ENCODE results near the gene PDLIM3. TPM values are rescaled to one million over a fixed set of nuclear protein-coding genes. Genes with fewer than 3 reads are reported as not detected.

Gene PDLIM3
- total and polyA plus RNA-seq, 2 of the 13 experiments (the other 11 are each of a cell fraction or from before 2014, with no cell fraction given) = 5.9 to 14.0 TPM

DNA sequence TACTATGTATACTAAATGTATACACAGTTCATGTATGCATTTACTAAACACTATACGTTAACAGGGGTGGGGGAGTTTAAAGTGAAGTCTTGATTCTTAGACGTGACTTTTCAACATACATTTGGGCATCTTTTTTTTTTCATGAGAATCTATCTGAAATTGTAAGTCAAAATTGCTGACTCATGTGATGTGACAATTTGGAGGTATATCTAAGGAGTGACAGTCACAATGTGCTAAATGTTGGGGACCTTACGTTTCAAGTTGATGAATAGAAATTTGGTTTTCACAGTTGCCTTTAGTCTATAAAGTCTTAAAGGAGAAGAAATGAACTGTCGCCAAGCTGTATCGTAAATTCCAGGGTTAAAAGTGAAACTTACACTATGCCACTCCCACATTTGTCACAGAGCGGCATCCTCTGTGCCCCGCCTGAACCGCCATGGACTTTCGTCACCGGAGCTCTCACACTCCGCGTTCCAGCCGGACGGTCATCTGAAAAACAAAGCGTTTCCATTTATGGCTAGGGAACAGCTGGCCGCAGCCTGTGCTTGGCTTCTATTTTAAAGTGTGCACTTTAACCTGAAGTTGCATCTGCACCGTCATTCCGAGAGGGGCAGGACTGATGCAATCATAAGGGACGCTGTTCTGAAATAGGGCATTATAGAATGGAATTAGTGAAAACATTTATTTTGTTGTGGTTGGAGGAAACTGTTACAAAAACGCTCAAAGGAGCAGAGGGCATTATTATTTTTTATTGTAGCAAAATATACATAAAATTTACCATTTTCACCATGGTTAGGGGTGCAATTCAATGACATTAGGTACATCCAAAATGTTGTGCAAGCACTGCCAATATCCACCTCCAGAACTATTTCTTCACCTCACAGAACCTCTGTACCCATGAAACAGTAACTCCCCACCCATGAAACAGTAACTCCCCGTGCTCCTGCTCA lies 30.9 kb downstream of the PDLIM3 start:
- ChIA-PET CTCF (ENCODE audit: low intra/inter-chr PET ratio, low total read pairs) (interaction anchor here (0.6 kb wide), 1 partner anchor 30 kb away, joined by 3 read pairs; no protein-coding TSS in a partner anchor), POLR2A (interaction anchor here (0.6 to 1.6 kb wide), 5 partner anchors 9 to 230 kb away, joined by 3 to 8 read pairs (median 5); partner anchors contain the start of genes ANKRD37 and PDLIM3)
- Histone ChIP-seq H4K20me1 (ENCODE audit: insufficient read depth, low read length) (no peaks in the 10 kb centered on the region), H3K9ac (ENCODE audit: insufficient read depth, low read depth, low read length) (peak overlapping the region; percentile 55), H3K4me2 (ENCODE audit: low read depth, low read length) (peak overlapping the region; percentile 71), H3K4me1 (ENCODE audit: insufficient read depth, low read length) (peaks cover 56% of the 10 kb centered on the region), H3K4me3 (replicated peaks in 1 of 3; ENCODE audit: insufficient read depth in 1 of 3, low read depth in 2 of 3, low read length in 3 of 3) (peak overlapping the region; percentile 48 to 57 (median 53)), H3K27ac (ENCODE audit: extremely low read length, insufficient read depth, low read length) (peak overlapping the region; percentile 70), H3K9me3 (ENCODE audit: low read length) (no peaks in the 10 kb centered on the region), H3K27me3 (ENCODE audit: control insufficient read depth in 1 of 2, insufficient read depth in 2 of 2, low read length in 2 of 2) (no peaks in the 10 kb centered on the region), H3K36me3 (replicated peaks in 1 of 2; ENCODE audit: control insufficient read depth in 1 of 2, insufficient read depth in 2 of 2, low read length in 2 of 2) (no peaks in the 10 kb centered on the region), H2AFZ (ENCODE audit: low read length) (no peak overlapping the region), H3K79me2 (ENCODE audit: insufficient read depth, low read length) (no peaks in the 10 kb centered on the region)
- ATAC-seq (peak; percentile 97), DNase-seq (ENCODE audit: low spot score) (peak; percentile 95), FAIRE-seq (peak; percentile 96)
- 2% methylated on average over 21 of the region's 21 CpGs for WGBS (ENCODE audit: low lambda C conversion rate)
- in situ Hi-C loops (cut with HindIII; ENCODE audit: extremely low pct_ligation_motif_present, low pct_unique_long_range_greater_than_20kb) = no loop called here
- TSS peak; percentile 94 for BruUV-seq (replicated peaks)
- intact Hi-C loops (cut with micrococcal nuclease; ENCODE audit: unreplicated experiment) = loop anchor here (5.0 kb wide), 1 partner anchor 63 kb away; no protein-coding TSS in a partner anchor
- no peak for TF ChIP-seq ZNF496 (CRISPR knock-in tag; IDR thresholded peaks at IDR 0.05; ENCODE audit: insufficient replicate concordance)
- TF ChIP-seq NCOA5 (CRISPR knock-in tag; IDR thresholded peaks at IDR 0.05) = no peak
- no peak for TF ChIP-seq ZNF773 (CRISPR knock-in tag; IDR thresholded peaks at IDR 0.05; ENCODE audit: borderline replicate concordance)
- TF ChIP-seq MXD4 (CRISPR knock-in tag; IDR thresholded peaks at IDR 0.05) = 0 out of 2 replicates have a peak, but pooled peaks have one; percentile 30
- TF ChIP-seq CBX1 (IDR thresholded peaks at IDR 0.05; ENCODE audit: low read depth) = peak; percentile 23
- TF ChIP-seq ZNF350 (CRISPR knock-in tag; IDR thresholded peaks at IDR 0.05; ENCODE audit: borderline replicate concordance, low read depth) = peak; percentile 18; the same call in 1 of the 2 replicates
- TF ChIP-seq ZNF780A (CRISPR knock-in tag; IDR thresholded peaks at IDR 0.05) = no peak
- no peak for TF ChIP-seq GTF2F1 (IDR thresholded peaks at IDR 0.05; ENCODE audit: low read length)
- TF ChIP-seq, protein P1, sequence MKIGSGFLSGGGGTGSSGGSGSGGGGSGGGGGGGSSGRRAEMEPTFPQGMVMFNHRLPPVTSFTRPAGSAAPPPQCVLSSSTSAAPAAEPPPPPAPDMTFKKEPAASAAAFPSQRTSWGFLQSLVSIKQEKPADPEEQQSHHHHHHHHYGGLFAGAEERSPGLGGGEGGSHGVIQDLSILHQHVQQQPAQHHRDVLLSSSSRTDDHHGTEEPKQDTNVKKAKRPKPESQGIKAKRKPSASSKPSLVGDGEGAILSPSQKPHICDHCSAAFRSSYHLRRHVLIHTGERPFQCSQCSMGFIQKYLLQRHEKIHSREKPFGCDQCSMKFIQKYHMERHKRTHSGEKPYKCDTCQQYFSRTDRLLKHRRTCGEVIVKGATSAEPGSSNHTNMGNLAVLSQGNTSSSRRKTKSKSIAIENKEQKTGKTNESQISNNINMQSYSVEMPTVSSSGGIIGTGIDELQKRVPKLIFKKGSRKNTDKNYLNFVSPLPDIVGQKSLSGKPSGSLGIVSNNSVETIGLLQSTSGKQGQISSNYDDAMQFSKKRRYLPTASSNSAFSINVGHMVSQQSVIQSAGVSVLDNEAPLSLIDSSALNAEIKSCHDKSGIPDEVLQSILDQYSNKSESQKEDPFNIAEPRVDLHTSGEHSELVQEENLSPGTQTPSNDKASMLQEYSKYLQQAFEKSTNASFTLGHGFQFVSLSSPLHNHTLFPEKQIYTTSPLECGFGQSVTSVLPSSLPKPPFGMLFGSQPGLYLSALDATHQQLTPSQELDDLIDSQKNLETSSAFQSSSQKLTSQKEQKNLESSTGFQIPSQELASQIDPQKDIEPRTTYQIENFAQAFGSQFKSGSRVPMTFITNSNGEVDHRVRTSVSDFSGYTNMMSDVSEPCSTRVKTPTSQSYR (CRISPR knock-in tag; IDR thresholded peaks at IDR 0.05; ENCODE audit: borderline replicate concordance) = no peak
- TF ChIP-seq ATAD3A (CRISPR knock-in tag; IDR thresholded peaks at IDR 0.05) = no peak
- no peak for TF ChIP-seq ZNF44 (CRISPR knock-in tag; IDR thresholded peaks at IDR 0.05)
- no peak for TF ChIP-seq ZNF660 (CRISPR knock-in tag; IDR thresholded peaks at IDR 0.05; ENCODE audit: borderline replicate concordance, low read depth)
- no peak for TF ChIP-seq MYNN (CRISPR knock-in tag; IDR thresholded peaks at IDR 0.05; ENCODE audit: low read depth)
- TF ChIP-seq, protein P2, sequence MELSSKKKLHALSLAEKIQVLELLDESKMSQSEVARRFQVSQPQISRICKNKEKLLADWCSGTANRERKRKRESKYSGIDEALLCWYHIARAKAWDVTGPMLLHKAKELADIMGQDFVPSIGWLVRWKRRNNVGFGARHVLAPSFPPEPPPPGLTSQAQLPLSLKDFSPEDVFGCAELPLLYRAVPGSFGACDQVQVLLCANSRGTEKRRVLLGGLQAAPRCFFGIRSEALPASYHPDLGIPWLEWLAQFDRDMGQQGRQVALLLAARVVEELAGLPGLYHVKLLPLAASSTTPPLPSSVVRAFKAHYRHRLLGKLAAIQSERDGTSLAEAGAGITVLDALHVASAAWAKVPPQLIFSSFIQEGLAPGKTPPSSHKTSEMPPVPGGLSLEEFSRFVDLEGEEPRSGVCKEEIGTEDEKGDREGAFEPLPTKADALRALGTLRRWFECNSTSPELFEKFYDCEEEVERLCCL (CRISPR knock-in tag; IDR thresholded peaks at IDR 0.05; ENCODE audit: borderline replicate concordance) = no peak
- TF ChIP-seq ZNF614 (CRISPR knock-in tag; IDR thresholded peaks at IDR 0.05; ENCODE audit: borderline replicate concordance) = peak; percentile 83
- TF ChIP-seq TSC22D2 (CRISPR knock-in tag; IDR thresholded peaks at IDR 0.05; ENCODE audit: borderline replicate concordance) = no peak
- peak; percentile 29; the same call in 1 of the 2 replicates for TF ChIP-seq SSRP1 (CRISPR knock-in tag; IDR thresholded peaks at IDR 0.05)
- TF ChIP-seq, protein P3, sequence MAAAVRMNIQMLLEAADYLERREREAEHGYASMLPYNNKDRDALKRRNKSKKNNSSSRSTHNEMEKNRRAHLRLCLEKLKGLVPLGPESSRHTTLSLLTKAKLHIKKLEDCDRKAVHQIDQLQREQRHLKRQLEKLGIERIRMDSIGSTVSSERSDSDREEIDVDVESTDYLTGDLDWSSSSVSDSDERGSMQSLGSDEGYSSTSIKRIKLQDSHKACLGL (CRISPR knock-in tag; IDR thresholded peaks at IDR 0.05) = no peak
- TF ChIP-seq SAFB2 (CRISPR knock-in tag; IDR thresholded peaks at IDR 0.05; ENCODE audit: borderline replicate concordance, low read depth) = no peak
